IMR-90 (cell line): Measurements from ENCODE around the gene ALAS1.

Source experiments
- BHLHE40 ChIP-seq: fragments of 150-350 bp; IDR thresholded peaks from 2 replicates; pipeline ENCODE4 v1.6.1; 2016; ENCODE audit warnings: mild to moderate bottlenecking, low read depth, low read length
- CEBPB ChIP-seq: IDR thresholded peaks from 2 replicates; pipeline ENCODE4 v1.6.1; 2012; ENCODE audit warnings: low read depth, low read length, improper control_type of control experiment
- CHD1 ChIP-seq: IDR thresholded peaks from 2 replicates; pipeline ENCODE4 v1.6.1; 2012; ENCODE audit warnings: low read depth, low read length, improper control_type of control experiment
- MAZ ChIP-seq: IDR thresholded peaks from 2 replicates; pipeline ENCODE4 v1.6.1; 2012; ENCODE audit warnings: low read depth, mild to moderate bottlenecking, low read length, improper control_type of control experiment, moderate library complexity, borderline replicate concordance
- NFE2L2 ChIP-seq: fragments of 150-350 bp; IDR thresholded peaks from 2 replicates; pipeline ENCODE4 v1.6.1; 2016; ENCODE audit warnings: low read depth, mild to moderate bottlenecking, low read length
- POLR2A ChIP-seq: IDR thresholded peaks from 2 replicates; pipeline ENCODE4 v1.6.1; 2012; ENCODE audit warnings: mild to moderate bottlenecking, low read depth, low read length
- RAD21 ChIP-seq: IDR thresholded peaks from 2 replicates; pipeline ENCODE4 v1.6.1; 2012; ENCODE audit warnings: low read length, improper control_type of control experiment
- RCOR1 ChIP-seq: IDR thresholded peaks from 2 replicates; pipeline ENCODE4 v1.6.1; 2012; ENCODE audit warnings: mild to moderate bottlenecking, low read length, improper control_type of control experiment; ENCODE audit not compliant: insufficient replicate concordance
- SMC3 ChIP-seq: fragments of 150-350 bp; IDR thresholded peaks from 2 replicates; pipeline ENCODE4 v1.6.1; 2016; ENCODE audit warnings: low read depth, mild to moderate bottlenecking, antibody characterized with exemption, low read length, moderate library complexity
- TF ChIP-seq, protein P1 (sequence below): conservative IDR thresholded peaks from 2 replicates; pipeline ENCODE4 v1.5.1; 2012; ENCODE audit warnings: mild to moderate bottlenecking, low read depth, low read length, improper control_type of control experiment
- TF ChIP-seq, protein P2 (sequence below): fragments of 150-350 bp; IDR thresholded peaks from 2 replicates; pipeline ENCODE4 v1.6.1; 2017; ENCODE audit warnings: mild to moderate bottlenecking, antibody characterized with exemption, low read length, low read depth

DNA sequence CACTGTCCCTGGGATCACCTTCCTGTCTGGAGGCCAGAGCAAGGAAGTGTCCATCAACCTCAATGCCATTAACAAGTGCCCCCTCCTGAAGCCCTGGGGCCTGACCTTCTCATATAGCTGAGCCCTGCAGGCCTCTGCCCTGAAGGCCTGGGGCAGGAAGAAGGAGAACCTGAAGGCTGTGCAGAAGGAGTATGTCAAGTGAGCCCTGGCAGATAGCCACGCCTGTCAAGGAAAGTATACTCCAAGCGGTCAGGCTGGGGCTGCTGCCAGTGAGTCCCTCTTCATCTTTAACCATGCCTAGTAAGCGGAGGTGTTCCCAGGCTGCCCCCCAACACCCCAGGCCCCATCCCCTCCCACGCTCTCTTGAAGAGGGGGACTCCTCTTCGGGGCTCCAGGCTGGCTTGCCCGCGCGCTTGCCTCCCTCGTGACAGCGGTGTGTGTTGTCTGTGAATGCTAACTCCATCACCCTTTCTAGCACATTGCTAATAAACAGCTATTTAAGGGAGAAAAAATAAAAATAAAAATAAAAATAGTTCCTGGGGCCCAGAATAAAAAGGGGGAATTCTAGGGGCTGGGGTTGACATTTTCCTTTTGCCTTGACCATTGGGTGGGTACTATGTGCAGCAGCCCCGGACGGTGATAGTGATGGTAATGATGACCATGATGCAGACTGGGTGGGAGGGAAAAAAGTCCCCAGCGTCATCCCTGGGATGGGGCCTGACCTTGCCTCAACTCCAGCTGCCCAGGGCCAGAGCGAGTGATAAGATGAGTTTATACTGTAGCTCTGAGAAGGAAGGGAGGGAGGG lies 3.3 kb upstream of the ALAS1 start:
- TF ChIP-seq SMC3 (no peak), POLR2A (no peak), RCOR1 (no peak), NFE2L2 (no peak), RAD21 (no peak), BHLHE40 (no peak), CHD1 (no peak), CEBPB (no peak), MAZ (no peak)
- TF ChIP-seq, protein P1, sequence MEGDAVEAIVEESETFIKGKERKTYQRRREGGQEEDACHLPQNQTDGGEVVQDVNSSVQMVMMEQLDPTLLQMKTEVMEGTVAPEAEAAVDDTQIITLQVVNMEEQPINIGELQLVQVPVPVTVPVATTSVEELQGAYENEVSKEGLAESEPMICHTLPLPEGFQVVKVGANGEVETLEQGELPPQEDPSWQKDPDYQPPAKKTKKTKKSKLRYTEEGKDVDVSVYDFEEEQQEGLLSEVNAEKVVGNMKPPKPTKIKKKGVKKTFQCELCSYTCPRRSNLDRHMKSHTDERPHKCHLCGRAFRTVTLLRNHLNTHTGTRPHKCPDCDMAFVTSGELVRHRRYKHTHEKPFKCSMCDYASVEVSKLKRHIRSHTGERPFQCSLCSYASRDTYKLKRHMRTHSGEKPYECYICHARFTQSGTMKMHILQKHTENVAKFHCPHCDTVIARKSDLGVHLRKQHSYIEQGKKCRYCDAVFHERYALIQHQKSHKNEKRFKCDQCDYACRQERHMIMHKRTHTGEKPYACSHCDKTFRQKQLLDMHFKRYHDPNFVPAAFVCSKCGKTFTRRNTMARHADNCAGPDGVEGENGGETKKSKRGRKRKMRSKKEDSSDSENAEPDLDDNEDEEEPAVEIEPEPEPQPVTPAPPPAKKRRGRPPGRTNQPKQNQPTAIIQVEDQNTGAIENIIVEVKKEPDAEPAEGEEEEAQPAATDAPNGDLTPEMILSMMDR = no peak
- TF ChIP-seq, protein P2, sequence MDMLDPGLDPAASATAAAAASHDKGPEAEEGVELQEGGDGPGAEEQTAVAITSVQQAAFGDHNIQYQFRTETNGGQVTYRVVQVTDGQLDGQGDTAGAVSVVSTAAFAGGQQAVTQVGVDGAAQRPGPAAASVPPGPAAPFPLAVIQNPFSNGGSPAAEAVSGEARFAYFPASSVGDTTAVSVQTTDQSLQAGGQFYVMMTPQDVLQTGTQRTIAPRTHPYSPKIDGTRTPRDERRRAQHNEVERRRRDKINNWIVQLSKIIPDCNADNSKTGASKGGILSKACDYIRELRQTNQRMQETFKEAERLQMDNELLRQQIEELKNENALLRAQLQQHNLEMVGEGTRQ = no peak
